ENCODE results near the gene CACNA1D. TPM values are rescaled to one million over a fixed set of nuclear protein-coding genes. Genes with fewer than 3 reads are reported as not detected.

The CACNA1D gene
- total and polyA plus RNA-seq, 2 donors (not counting 3 experiments of a cell fraction or from before 2014, with no cell fraction given): 0.06 TPM; not detected in 1

- H3K9ac ChIP-seq (replicated peaks; ENCODE audit: extremely low read depth, insufficient read depth, low read length): no peak overlapping the region
- no peak overlapping the region for H2AFZ ChIP-seq (ENCODE audit: low read depth, low read length)
- dilution Hi-C loops (cut with MboI; ENCODE audit: extremely low pct_ligation_motif_present, low sequenced_read_pairs): no loop called here
- intact Hi-C loops (cut with micrococcal nuclease): no loop called here
- ChIA-PET CTCF (no interaction called here), POLR2A (no interaction called here)
- FAIRE-seq: no peak
- no peaks in the 10 kb centered on the region for H3K9me3 ChIP-seq (replicated peaks; ENCODE audit: control insufficient read depth, insufficient read depth, low read length)
- no TSS peak for BruUV-seq (replicated peaks)
- TF ChIP-seq POLR2AphosphoS5 (IDR thresholded peaks at IDR 0.05; ENCODE audit: insufficient read depth, low read depth, low read length) (no peak), MAX (IDR thresholded peaks at IDR 0.05; ENCODE audit: insufficient read depth, insufficient read length) (no peak), JUN (IDR thresholded peaks at IDR 0.05; ENCODE audit: borderline replicate concordance, insufficient read depth, insufficient read length, low read depth) (no peak)
- H3K79me2 ChIP-seq (ENCODE audit: control insufficient read depth, insufficient read depth, low read length): no peaks in the 10 kb centered on the region
- H3K36me3 ChIP-seq (ENCODE audit: control insufficient read depth in 2 of 2, extremely low read depth in 1 of 2, insufficient read depth in 2 of 2, low read length in 2 of 2): no peaks in the 10 kb centered on the region
- no peaks in the 10 kb centered on the region for H4K20me1 ChIP-seq (replicated peaks; ENCODE audit: control insufficient read depth, extremely low read depth, insufficient read depth, low read length)
- no peak overlapping the region for H3K27ac ChIP-seq (ENCODE audit: insufficient read depth, low read depth, low read length)
- no peak overlapping the region for H3K4me3 ChIP-seq (replicated peaks in 1 of 3; ENCODE audit: insufficient read depth in 1 of 3, low read depth in 1 of 3, low read length in 3 of 3)
- H3K4me1 ChIP-seq (ENCODE audit: control insufficient read depth, extremely low read depth, insufficient read depth, low read length): no peaks in the 10 kb centered on the region
- peaks cover 0 to 2% of the 10 kb centered on the region in 2 experiments for H3K27me3 ChIP-seq (ENCODE audit: control insufficient read depth in 2 of 2, insufficient read depth in 2 of 2, low read length in 2 of 2)
- DNase-seq (ENCODE audit: low read depth, low spot score): no peak
- H3K4me2 ChIP-seq (ENCODE audit: insufficient read depth, low read length): no peak overlapping the region
- H3K9me1 ChIP-seq (replicated peaks; ENCODE audit: control insufficient read depth, extremely low read depth, insufficient read depth, low read length): no peaks in the 10 kb centered on the region
Measured at GRCh38 chr3:53518495-53518981, 24.1 kb downstream of the CACNA1D start.

- CTCF ChIA-PET: no interaction called here
- Histone ChIP-seq H3K4me1 (ENCODE audit: control insufficient read depth, extremely low read depth, insufficient read depth, low read length) (no peaks in the 10 kb centered on the region), H2AFZ (ENCODE audit: low read depth, low read length) (no peak overlapping the region), H4K20me1 (replicated peaks; ENCODE audit: control insufficient read depth, extremely low read depth, insufficient read depth, low read length) (no peaks in the 10 kb centered on the region), H3K9me1 (replicated peaks; ENCODE audit: control insufficient read depth, extremely low read depth, insufficient read depth, low read length) (no peaks in the 10 kb centered on the region), H3K9ac (replicated peaks; ENCODE audit: extremely low read depth, insufficient read depth, low read length) (no peak overlapping the region), H3K27ac (ENCODE audit: insufficient read depth, low read depth, low read length) (no peak overlapping the region), H3K4me3 (replicated peaks in 1 of 3; ENCODE audit: insufficient read depth in 1 of 3, low read depth in 1 of 3, low read length in 3 of 3) (no peak overlapping the region), H3K27me3 (ENCODE audit: control insufficient read depth in 2 of 2, insufficient read depth in 2 of 2, low read length in 2 of 2) (peaks cover 2 to 3% of the 10 kb centered on the region in 2 experiments), H3K4me2 (ENCODE audit: insufficient read depth, low read length) (no peak overlapping the region), H3K79me2 (ENCODE audit: control insufficient read depth, insufficient read depth, low read length) (no peaks in the 10 kb centered on the region), H3K36me3 (ENCODE audit: control insufficient read depth in 2 of 2, extremely low read depth in 1 of 2, insufficient read depth in 2 of 2, low read length in 2 of 2) (no peaks in the 10 kb centered on the region), H3K9me3 (replicated peaks; ENCODE audit: control insufficient read depth, insufficient read depth, low read length) (no peaks in the 10 kb centered on the region)
- dilution Hi-C loops (cut with MboI; ENCODE audit: extremely low pct_ligation_motif_present, low sequenced_read_pairs): no loop called here
- no peak for FAIRE-seq
- POLR2A ChIA-PET: no interaction called here
- intact Hi-C loops (cut with micrococcal nuclease): no loop called here
- no TSS peak for BruUV-seq (replicated peaks)
- no peak for TF ChIP-seq CTCF (IDR thresholded peaks at IDR 0.05; ENCODE audit: extremely low read depth in 1 of 2, insufficient read depth in 1 of 2, low read depth in 1 of 2, low read length in 2 of 2)
- TF ChIP-seq MAX (IDR thresholded peaks at IDR 0.05; ENCODE audit: insufficient read depth, insufficient read length): no peak
- no peak for TF ChIP-seq JUN (IDR thresholded peaks at IDR 0.05; ENCODE audit: borderline replicate concordance, insufficient read depth, insufficient read length, low read depth)
- TF ChIP-seq EZH2 (IDR thresholded peaks at IDR 0.05; ENCODE audit: borderline replicate concordance, low read depth, low read length, severe bottlenecking): no peak
- no peak for TF ChIP-seq GATA2 (IDR thresholded peaks at IDR 0.05; ENCODE audit: insufficient read depth, insufficient read length, low read depth, low read length)
- no peak for TF ChIP-seq FOS (IDR thresholded peaks at IDR 0.05; ENCODE audit: borderline replicate concordance, insufficient read depth, low read length)
- no peak for TF ChIP-seq MYC (IDR thresholded peaks at IDR 0.05; ENCODE audit: low read depth, low read length)
- no peak for TF ChIP-seq POLR2A (IDR thresholded peaks at IDR 0.05; ENCODE audit: low read depth, low read length)
- TF ChIP-seq POLR2AphosphoS5 (IDR thresholded peaks at IDR 0.05; ENCODE audit: insufficient read depth, low read depth, low read length): no peak
- DNase-seq (ENCODE audit: low read depth, low spot score): no peak
Measured at GRCh38 chr3:53519065-53519709, 24.8 kb downstream of the CACNA1D start.
